ENCODE data around the gene ALLC.

The ALLC gene

DNA sequence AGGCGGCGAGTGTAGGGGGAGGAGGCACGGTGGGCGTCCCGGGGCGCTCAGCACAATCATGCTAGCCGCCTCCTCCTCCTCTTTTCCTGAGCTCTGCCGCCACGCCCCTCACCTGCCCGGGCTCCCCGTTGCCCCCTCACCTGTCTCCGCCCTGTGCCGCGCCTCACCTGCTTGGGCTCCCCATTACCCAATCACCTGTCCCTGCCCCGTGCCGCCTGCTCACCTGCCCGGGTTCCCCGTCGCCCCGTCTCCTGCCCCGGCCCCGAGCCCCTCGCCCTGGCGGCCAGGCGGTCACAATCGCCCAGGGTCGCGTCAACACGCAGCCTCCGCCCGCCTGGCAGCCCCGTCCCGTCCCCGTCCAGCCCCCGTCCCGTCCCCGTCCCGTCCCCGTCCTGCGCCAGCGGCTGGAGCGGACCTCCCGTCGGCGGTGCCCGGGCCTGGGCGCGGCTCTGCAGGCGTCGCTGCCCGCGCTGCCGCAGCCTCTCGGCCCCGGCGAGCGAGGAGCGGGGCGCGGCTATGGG is 45.3 kb downstream of the ALLC start, which contains the start of gene DCDC2C:
DCDC2C (plus strand) TSS at position 340 of the 521 bp plus-strand sequence; CDS start at position 517, 177 bp downstream.
- H3K4me2 ChIP-seq, result no peak within 1 kb of the TSS
- H3K4me1 ChIP-seq (ENCODE audit: low read depth, poor library complexity, severe bottlenecking), result no peaks in the 10 kb centered on the region
- no peak within 1 kb of the TSS for H3K4me3 ChIP-seq (IDR thresholded peaks at IDR 0.05; ENCODE audit: insufficient read depth, low read depth, low read length)
- no peak within 1 kb of the TSS for H3K9ac ChIP-seq
- H4K20me1 ChIP-seq (ENCODE audit: insufficient read depth), result no peaks in the 10 kb centered on the region
- no peaks in the 10 kb centered on the region for H3K27me3 ChIP-seq (ENCODE audit: insufficient read depth, low read depth)
- H3K27ac ChIP-seq, result no peak within 1 kb of the TSS
- no peaks in the 10 kb centered on the region for H3K79me2 ChIP-seq (ENCODE audit: insufficient read depth, low read depth)
- no peak within 1 kb of the TSS for H2AFZ ChIP-seq (ENCODE audit: low read depth)
- no peaks in the 10 kb centered on the region for H3K36me3 ChIP-seq (ENCODE audit: insufficient read depth)
- TF ChIP-seq, protein P1, sequence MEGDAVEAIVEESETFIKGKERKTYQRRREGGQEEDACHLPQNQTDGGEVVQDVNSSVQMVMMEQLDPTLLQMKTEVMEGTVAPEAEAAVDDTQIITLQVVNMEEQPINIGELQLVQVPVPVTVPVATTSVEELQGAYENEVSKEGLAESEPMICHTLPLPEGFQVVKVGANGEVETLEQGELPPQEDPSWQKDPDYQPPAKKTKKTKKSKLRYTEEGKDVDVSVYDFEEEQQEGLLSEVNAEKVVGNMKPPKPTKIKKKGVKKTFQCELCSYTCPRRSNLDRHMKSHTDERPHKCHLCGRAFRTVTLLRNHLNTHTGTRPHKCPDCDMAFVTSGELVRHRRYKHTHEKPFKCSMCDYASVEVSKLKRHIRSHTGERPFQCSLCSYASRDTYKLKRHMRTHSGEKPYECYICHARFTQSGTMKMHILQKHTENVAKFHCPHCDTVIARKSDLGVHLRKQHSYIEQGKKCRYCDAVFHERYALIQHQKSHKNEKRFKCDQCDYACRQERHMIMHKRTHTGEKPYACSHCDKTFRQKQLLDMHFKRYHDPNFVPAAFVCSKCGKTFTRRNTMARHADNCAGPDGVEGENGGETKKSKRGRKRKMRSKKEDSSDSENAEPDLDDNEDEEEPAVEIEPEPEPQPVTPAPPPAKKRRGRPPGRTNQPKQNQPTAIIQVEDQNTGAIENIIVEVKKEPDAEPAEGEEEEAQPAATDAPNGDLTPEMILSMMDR (conservative IDR thresholded peaks at IDR 0.05; ENCODE audit: low read depth, low read length), result no peak

DNA sequence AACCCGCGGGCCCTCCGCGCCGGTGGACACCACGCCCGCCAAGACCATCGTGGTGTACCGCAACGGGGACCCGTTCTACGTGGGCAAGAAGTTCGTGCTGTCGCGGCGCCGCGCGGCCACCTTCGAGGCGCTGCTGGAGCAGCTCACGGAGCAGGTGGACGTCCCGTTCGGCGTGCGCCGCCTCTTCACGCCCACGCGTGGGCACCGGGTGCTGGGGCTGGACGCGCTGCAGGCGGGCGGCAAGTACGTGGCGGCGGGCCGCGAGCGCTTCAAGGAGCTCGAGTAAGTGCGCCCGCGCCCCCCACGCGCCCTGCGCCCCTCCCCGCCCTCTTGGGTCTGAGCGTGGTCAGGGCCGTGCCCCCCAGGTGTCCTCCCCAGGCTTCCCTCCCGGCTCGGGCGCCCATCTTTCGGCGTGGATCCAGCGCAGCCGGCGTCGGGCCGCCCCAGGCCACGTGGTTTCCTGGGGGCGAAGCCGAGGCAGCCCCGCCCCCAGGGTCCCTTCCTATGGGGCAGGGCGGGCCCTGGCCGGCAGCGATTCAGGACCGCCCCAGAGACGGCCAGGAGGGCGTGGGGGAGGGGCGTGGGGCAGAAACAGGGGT is 45.9 kb downstream of the ALLC start:
- TF ChIP-seq, protein P1 (conservative IDR thresholded peaks at IDR 0.05; ENCODE audit: low read depth, low read length), result no peak
- Histone ChIP-seq H3K4me2 (no peak overlapping the region), H3K27me3 (ENCODE audit: insufficient read depth, low read depth) (no peaks in the 10 kb centered on the region), H3K4me3 (IDR thresholded peaks at IDR 0.05; ENCODE audit: insufficient read depth, low read depth, low read length) (no peak overlapping the region), H3K27ac (no peak overlapping the region), H3K79me2 (ENCODE audit: insufficient read depth, low read depth) (no peaks in the 10 kb centered on the region), H3K4me1 (ENCODE audit: low read depth, poor library complexity, severe bottlenecking) (no peaks in the 10 kb centered on the region), H4K20me1 (ENCODE audit: insufficient read depth) (no peaks in the 10 kb centered on the region), H3K36me3 (ENCODE audit: insufficient read depth) (no peaks in the 10 kb centered on the region), H2AFZ (ENCODE audit: low read depth) (no peak overlapping the region), H3K9ac (no peak overlapping the region)

DNA sequence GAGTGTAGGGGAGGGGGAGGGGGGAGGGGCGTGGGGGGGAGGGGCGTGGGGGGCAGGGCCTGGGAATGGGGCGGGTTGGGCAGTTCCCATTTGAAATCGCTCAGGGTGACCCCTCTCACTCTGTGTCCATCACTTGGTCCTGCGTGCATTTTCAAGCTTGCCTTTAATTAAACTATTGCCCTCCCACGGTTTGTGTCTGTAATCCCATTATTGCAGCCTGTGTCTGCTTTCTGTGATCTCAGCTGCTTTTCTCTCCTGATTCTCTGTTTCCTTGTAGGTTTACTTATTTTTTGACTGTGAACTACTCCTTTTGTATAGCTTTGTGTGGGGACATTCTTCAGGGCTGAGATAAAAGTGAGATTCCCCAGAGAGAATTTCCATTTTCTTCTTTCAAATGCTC is 46.7 kb downstream of the ALLC start:
- Histone ChIP-seq H3K79me2 (ENCODE audit: insufficient read depth, low read depth) (no peaks in the 10 kb centered on the region), H3K9ac (no peak overlapping the region), H4K20me1 (ENCODE audit: insufficient read depth) (no peaks in the 10 kb centered on the region), H3K4me2 (no peak overlapping the region), H2AFZ (ENCODE audit: low read depth) (no peak overlapping the region), H3K36me3 (ENCODE audit: insufficient read depth) (no peaks in the 10 kb centered on the region), H3K4me1 (ENCODE audit: low read depth, poor library complexity, severe bottlenecking) (no peaks in the 10 kb centered on the region), H3K27me3 (ENCODE audit: insufficient read depth, low read depth) (no peaks in the 10 kb centered on the region), H3K4me3 (IDR thresholded peaks at IDR 0.05; ENCODE audit: insufficient read depth, low read depth, low read length) (no peak overlapping the region), H3K27ac (no peak overlapping the region)
- TF ChIP-seq, protein P1 (conservative IDR thresholded peaks at IDR 0.05; ENCODE audit: low read depth, low read length), result no peak

DNA sequence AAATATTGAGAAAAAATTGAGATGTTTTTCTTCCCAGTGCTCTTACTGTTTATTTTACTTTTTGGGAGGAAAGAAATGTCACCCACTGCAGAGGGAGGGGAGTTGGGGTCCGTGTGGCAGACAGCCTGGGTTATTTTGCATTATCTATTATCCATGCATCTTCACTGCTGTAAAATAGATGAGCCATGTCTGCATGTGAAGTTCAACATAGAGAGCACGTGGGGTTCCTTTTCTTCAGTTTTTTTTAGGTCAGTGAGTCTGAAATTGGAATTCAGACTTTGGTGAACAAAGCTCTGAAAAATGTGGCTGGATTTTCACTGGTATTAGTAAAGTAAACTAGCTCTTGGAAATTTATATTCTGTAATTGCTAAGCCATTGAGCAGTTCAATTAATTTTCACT is 47.8 kb downstream of the ALLC start:
- Histone ChIP-seq H2AFZ (ENCODE audit: low read depth) (no peak overlapping the region), H3K9ac (no peak overlapping the region), H4K20me1 (ENCODE audit: insufficient read depth) (no peaks in the 10 kb centered on the region), H3K79me2 (ENCODE audit: insufficient read depth, low read depth) (no peaks in the 10 kb centered on the region), H3K27me3 (ENCODE audit: insufficient read depth, low read depth) (no peaks in the 10 kb centered on the region), H3K27ac (no peak overlapping the region), H3K4me1 (ENCODE audit: low read depth, poor library complexity, severe bottlenecking) (no peaks in the 10 kb centered on the region), H3K4me3 (IDR thresholded peaks at IDR 0.05; ENCODE audit: insufficient read depth, low read depth, low read length) (no peak overlapping the region), H3K36me3 (ENCODE audit: insufficient read depth) (no peaks in the 10 kb centered on the region), H3K4me2 (no peak overlapping the region)
- TF ChIP-seq, protein P1 (conservative IDR thresholded peaks at IDR 0.05; ENCODE audit: low read depth, low read length), result no peak

All from KMS-11 (cell line).